Measurements from ENCODE around the gene ROM1.
"Not testable (repeated sequence)": the region's sequence is repeated elsewhere in the genome, so short reads cannot be mapped to it uniquely, and the experiment has no call there.

ROM1 gene

GRCh38 chr11:62610814-62611704, 2.0 kb upstream of the ROM1 start:
- DNase-seq = no peak

DNA sequence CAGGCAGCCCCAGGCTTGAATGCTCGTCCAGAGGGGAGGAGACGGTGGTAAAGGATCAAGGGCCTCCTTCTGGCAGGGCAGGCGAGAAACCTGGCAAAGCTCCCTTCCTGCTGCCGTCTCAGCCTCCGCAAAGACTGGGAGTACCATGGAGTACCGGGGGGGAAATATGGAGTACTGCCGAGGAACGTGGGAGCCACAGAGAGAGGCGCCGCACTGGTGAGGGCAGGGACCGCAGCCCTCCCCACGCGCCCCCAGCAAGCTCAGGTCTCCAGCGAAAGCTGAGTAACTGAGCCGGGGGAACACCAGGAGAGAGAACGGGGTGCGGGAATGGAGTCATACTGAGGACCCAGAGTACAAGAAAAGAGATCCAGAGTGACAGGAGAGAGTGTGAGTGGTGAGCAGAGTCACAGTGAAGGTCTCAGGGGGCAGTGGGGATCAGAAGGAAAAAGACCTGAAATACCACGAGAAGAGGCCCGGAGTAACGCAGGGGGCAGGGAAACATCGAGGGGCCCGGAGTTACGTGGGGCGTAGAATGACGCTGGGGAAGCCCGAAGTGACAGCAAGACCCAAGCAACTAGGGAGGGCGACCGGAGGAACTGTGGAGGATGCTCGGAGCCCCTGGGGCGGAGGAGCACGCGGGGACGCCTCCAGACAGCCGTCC, 1.2 kb upstream of the ROM1 start:
- peak; percentile 22 for DNase-seq

DNA sequence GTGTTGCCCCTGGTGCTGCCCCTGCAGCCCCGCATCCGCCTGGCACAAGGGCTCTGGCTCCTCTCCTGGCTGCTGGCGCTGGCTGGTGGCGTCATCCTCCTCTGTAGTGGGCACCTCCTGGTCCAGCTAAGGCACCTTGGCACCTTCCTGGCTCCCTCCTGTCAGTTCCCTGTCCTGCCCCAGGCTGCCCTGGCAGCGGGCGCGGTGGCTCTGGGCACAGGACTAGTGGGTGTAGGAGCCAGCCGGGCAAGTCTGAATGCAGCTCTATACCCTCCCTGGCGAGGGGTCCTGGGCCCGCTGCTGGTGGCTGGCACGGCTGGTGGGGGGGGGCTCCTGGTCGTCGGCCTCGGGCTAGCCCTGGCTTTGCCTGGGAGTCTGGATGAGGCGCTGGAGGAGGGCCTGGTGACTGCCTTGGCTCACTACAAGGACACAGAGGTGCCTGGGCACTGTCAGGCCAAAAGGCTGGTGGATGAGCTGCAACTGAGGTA, 278 bp downstream of the ROM1 start:
- no peak for DNase-seq

DNA sequence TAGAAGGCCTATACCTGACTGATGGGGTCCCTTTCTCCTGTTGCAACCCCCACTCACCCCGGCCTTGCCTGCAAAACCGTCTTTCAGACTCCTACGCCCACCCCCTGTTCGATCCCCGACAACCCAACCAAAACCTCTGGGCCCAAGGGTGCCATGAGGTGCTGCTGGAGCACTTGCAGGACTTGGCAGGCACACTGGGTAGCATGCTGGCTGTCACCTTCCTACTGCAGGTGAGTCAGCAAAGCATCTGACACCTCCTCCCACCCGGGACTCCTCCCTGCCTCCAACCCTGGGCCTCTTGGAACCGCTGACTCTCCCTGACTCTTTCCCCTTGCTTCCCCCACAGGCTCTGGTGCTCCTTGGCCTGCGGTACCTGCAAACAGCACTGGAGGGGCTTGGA, 1.2 kb downstream of the ROM1 start:
- no peak for DNase-seq

DNA sequence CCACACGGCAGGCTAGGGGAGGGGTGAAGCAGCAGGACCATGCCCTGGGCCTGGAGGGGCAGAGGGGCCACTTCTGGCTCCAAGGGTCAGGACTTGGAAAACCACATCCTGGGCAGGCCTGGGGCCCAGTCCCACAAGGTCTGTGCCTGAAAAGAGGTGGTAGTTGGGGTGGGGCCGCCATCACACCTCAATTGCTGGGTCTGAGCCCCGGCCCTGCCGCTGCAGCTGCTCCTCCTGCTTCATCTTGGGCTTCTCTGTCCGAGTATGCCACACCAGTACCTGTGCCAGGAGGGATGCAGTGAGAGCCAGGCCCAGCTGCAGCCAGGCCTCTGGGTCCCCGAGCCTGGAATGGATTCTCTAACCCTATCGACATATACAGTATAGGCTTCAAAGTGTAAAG, 2.5 kb downstream of the ROM1 start:
- no peak for DNase-seq

GRCh38 chr11:62616957-62617356, 3.9 kb downstream of the ROM1 start:
- DNase-seq = not testable (repeated sequence)

- no peak for DNase-seq
These were observed 8.0 kb downstream of the ROM1 start for GRCh38 chr11:62621027-62621566.

- peak; percentile 97 for DNase-seq
These were observed 8.8 kb downstream of the ROM1 start, which contains the start of gene B3GAT3 for GRCh38 chr11:62621567-62622470. Gene B3GAT3 (minus strand): TSS chr11:62621986. CDS start chr11:62621947, 39 bp downstream.

DNA sequence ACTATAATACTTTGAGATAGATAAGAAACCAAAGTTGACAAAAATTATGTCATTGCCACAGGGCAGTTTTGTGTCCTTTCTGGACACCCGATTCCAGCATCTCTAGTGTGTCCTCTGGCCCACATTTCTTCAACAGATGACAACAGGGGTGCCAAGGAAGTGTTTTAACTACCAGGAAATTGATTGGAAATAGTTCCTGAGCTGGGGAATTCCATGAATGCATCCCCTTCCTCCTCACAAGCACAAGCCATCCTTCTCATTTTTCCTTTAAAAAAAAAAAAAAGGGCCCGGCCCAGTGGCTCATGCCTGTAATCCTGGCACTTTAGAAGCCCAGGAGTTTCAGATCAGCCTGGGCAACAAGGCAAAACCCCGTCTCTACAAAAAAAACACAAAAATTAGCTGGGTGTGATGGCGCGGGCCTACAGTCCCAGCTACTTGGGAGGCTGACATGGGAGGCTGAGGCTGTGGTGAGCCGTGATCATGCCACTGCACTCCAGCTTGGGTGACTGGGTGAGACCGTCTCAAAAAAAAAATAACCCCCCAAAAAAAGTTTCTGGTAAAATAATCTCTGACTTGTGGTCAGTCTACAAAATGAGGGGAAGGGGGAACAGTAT, 9.5 kb downstream of the ROM1 start:
- DNase-seq = no peak

- no peak for DNase-seq
These were observed 14.7 kb downstream of the ROM1 start for GRCh38 chr11:62627713-62628112.

DNA sequence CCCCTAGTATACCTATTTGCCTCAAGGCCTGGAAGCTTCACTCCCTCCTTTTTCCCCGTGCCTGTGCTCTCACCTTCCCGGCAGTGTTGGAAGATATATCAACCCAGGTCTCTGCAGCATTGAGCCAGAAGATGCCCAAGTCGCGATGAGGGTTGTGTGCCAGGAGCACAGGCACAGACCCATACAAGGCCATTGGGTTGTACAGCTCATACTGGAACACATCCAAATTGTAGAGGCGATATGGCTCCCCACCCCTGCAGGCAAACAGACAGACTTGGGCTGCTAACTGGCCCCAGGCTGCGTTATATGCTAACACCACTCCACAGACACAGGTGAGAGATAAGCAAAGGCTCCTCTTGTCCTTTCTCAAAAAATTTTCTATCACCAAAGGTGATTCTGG, 19.4 kb downstream of the ROM1 start:
- no peak for DNase-seq

DNA sequence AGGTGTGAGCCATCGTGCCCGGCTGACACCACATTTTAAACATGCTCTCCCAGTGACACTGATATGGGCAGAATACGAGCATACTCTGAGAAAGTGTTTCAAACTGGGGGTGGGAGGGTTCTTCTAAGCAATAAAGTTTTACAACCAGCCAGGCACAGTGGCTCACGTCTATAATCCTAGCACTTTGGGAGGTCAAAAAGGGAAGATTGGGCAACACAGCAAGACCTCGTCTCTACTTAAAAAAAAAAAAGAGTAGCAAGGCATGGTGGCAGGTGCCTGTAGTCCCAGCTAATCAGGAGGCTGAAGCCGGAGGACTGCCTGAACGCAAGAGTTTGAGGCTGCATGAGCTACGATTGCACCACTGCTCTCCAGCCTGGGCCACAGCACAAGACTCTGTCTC, 31.2 kb downstream of the ROM1 start:
- DNase-seq = no peak

- DNase-seq = no peak
These were observed 32.6 kb downstream of the ROM1 start for GRCh38 chr11:62645671-62645945.

DNA sequence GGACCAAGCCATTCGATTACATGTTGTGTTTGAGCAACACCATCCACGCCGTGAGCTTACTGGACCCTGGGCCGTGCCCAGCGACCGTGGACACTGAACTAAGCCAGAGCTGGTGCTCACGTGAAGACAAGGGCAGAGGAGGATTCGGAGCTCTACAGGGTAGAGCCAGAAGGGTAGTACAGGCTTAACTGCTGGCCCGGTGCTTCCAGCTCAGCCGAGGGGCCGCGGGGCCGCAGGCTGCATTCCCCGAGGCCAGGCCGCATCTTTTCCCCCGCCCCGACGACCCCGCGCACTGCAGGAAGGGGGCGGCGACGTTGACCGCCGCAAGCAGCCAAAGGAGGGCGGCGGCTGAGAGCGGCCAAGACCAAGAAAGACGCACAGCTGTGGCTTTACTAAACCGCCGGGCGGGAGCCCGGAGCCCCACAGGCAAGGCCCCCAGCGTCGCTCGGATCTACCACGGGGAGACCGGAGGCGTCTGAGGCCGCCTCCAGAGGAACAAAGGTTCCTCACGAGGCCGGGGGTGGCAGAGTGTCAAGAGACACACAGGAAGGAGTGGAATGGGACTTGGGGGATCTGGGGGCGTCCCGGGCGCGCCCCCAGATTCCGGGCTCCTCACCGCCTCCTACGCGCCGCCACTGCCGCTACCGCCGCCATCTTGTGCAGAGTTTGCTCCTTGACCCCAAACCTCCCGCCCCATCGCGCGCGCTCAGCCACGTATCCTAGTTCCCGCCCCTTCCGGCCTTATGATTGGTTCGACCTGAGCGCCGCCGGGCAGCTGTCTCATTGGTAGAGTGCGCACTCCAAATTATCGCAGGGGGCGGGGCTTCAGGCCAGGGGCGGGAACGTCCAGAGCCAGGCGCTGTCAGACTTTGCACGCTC, 33.1 kb downstream of the ROM1 start, which contains the start of gene GANAB:
Gene GANAB, minus strand, starts transcription at position 668 of the 879 bp plus-strand sequence. Its CDS starts 14 bp downstream, at position 654.
- DNase-seq = peak; percentile 99

DNA sequence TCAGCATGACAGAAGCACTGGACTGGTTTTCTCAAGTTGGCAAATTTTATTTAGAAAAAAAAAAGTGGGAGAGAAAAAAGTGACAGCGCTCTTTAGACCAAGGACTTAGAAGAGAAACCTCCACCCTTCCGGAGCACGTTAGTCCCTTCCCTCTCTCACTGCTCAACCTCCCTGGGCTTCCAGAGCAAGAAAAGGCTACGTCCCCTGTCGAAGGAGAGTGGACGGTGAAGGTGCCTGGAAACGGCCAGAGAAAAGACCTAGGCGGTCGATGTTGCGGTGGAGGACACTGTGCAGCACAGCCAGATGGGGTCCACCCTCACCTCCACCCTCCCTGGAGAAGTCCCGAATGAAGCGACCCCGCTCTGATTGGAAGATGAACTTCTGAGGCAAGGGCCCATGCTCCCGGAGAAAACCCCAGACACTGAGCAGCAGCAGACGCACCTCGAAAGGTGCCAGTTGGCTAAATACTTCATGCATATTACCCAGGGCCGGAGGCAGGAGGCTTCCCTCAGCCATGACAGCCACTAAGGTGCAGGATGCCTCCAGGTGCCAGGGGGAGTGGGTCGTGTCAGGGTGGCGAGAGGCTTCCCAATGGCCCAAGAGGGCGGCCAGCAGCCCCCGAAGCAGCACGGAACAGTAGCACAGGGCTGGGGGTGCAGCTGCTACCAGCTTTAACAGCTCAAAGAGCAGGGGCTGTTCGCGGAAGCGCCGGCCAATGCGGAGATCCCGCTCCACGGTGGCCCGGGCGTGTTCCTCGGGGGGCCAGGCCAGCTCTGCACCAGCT, 34.0 kb downstream of the ROM1 start:
- DNase-seq = no peak

DNA sequence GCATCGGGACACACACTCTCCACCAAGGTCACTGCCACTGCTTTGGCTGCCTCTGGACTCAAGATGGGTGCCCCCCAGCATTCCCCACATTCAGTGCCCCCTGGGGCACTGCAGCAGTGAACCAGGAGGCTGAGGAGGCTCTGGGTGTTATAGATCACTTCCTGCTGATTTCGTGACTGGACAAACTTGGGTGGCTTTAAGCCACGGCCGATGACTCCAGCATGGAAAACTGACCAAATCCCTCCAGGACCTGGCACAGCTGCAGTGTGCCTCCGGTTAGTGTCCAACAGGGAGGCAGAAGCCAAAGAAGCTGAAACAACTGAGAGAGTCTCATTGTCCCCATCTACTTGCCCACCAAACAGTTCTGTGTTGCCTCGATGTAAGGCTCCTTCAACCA, 34.5 kb downstream of the ROM1 start:
- DNase-seq = no peak

DNA sequence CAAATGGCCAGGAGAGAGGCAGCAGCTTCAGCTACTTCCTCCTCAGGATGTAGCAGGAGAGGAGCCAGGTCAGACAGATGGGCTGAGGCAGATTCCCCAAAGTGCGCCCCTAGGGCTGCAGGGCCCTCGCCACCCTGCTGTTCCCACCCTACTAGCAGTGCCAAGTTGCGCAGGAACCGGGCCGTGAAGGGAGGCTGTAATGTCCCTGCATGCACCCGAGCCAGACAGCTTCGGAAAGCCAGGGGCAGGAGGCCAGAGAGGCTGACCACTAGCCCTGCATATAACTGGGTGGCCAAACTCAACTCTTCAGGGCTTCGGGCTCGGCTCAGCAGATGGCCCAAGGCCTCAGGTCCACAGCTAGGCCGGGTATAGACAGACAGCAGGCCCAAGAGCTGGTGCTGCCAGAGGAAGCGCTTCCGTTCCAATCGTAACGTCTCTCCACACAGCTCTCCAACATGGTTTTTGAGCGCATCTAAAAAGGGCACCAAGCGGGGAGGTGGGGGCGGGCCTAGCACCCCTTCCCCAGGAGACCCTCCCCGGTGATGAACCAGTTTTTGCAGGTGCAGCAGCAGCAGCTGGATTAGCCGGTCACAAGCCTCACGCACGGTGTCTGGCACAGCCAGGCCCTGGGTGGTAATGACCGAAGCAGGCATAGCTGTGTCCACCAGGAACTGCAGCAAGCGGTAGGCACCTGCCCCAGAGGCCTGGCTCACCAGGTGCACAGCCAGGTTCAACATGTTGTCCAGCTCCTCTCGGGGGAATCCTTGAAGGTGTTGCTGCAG, 35.3 kb downstream of the ROM1 start:
- DNase-seq = no peak

GRCh38 chr11:62648967-62649364, 35.9 kb downstream of the ROM1 start:
- DNase-seq = no peak

DNA sequence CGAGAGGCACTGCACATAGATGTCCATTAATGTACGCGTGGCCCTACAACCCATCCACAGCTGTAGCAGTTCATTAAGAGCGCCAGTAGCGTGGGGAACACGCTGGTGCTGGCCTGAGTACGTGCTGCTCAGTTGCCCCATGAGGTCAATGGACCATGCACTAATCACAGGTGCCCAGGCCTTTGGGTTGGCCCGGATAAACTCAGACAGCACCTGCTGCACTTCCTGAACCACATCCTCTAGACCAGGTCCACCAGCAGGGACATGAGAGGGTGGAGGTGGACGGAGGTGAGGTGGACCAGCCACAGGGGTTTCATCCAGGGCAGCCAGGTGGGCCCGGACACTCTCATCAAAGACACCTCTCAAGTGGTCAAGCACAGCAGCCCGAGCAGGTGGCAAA, 36.4 kb downstream of the ROM1 start:
- DNase-seq = no peak

GRCh38 chr11:62650283-62650682, 37.2 kb downstream of the ROM1 start:
- DNase-seq = not testable (repeated sequence)

Data from effector CD4-positive, alpha-beta T cell (primary cell).